GM12872 (cell line): ENCODE data around the gene ATP5PB.

Source experiments
- CTCF ChIP-seq: IDR thresholded peaks from 3 replicates; pipeline ENCODE4 v1.5.1; 2011; ENCODE audit warnings: low read depth, mild to moderate bottlenecking, low read length, moderate library complexity; ENCODE audit not compliant: insufficient read depth

ATP5PB gene

GRCh38 chr1:111469539-111469938 lies 20.3 kb downstream of the ATP5PB start:
- TF ChIP-seq CTCF = no peak

GRCh38 chr1:111470596-111470995 lies 21.3 kb downstream of the ATP5PB start:
- TF ChIP-seq CTCF = no peak

- TF ChIP-seq CTCF = no peak
These were observed 21.7 kb downstream of the ATP5PB start for GRCh38 chr1:111471012-111471411.

GRCh38 chr1:111471538-111471937 lies 22.3 kb downstream of the ATP5PB start:
- TF ChIP-seq CTCF = no peak

GRCh38 chr1:111474106-111474505 lies 24.8 kb downstream of the ATP5PB start:
- TF ChIP-seq CTCF = no peak

GRCh38 chr1:111474521-111474920 lies 25.3 kb downstream of the ATP5PB start:
- no peak for TF ChIP-seq CTCF

- TF ChIP-seq CTCF = no peak
These were observed 26.4 kb downstream of the ATP5PB start for GRCh38 chr1:111475701-111476100.

- no peak for TF ChIP-seq CTCF
These were observed 26.9 kb downstream of the ATP5PB start for GRCh38 chr1:111476214-111476613.
